GM18858 (cell line): ENCODE results near the gene KRT7.

Source experiments
- ATAC-seq: cut with Tn5 transposase; IDR thresholded peaks from one replicate; pipeline ENCODE4 v1.9.1; 2021; ENCODE audit not compliant: unreplicated experiment

The KRT7 gene

GRCh38 chr12:52211716-52212585, 21.1 kb upstream of the KRT7 start:
- ATAC-seq: no peak

GRCh38 chr12:52212701-52213563, 20.1 kb upstream of the KRT7 start:
- ATAC-seq: no peak

- ATAC-seq: no peak
These were observed 19.3 kb upstream of the KRT7 start for GRCh38 chr12:52213564-52214420.

GRCh38 chr12:52214421-52214802, 18.6 kb upstream of the KRT7 start:
- no peak for ATAC-seq

GRCh38 chr12:52215587-52216031, 17.4 kb upstream of the KRT7 start:
- ATAC-seq: no peak

GRCh38 chr12:52216100-52216499, 16.9 kb upstream of the KRT7 start:
- ATAC-seq: no peak

GRCh38 chr12:52216807-52217206, 16.2 kb upstream of the KRT7 start:
- ATAC-seq: no peak

- no peak for ATAC-seq
These were observed 15.8 kb upstream of the KRT7 start for GRCh38 chr12:52217223-52217622.

- ATAC-seq: no peak
These were observed 15.0 kb upstream of the KRT7 start for GRCh38 chr12:52218001-52218400.

GRCh38 chr12:52220477-52220876, 12.6 kb upstream of the KRT7 start:
- ATAC-seq: no peak

GRCh38 chr12:52221070-52221781, 11.8 kb upstream of the KRT7 start:
- no peak for ATAC-seq

GRCh38 chr12:52221912-52222457, 11.1 kb upstream of the KRT7 start:
- ATAC-seq: no peak

GRCh38 chr12:52222692-52223091, 10.4 kb upstream of the KRT7 start:
- ATAC-seq: no peak

- ATAC-seq: no peak
These were observed 9.5 kb upstream of the KRT7 start for GRCh38 chr12:52223406-52224039.

GRCh38 chr12:52224151-52224550, 8.9 kb upstream of the KRT7 start:
- ATAC-seq: no peak

GRCh38 chr12:52225752-52226151, 7.3 kb upstream of the KRT7 start:
- ATAC-seq: no peak

- ATAC-seq: no peak
These were observed 6.6 kb upstream of the KRT7 start for GRCh38 chr12:52226446-52226845.

- ATAC-seq: no peak
These were observed 5.4 kb upstream of the KRT7 start for GRCh38 chr12:52227606-52228166.

GRCh38 chr12:52228366-52228765, 4.7 kb upstream of the KRT7 start:
- no peak for ATAC-seq
